DND-41 (cell line): ENCODE results near the gene VWC2.

Experiments used
- EZH2 ChIP-seq: IDR thresholded peaks from 3 replicates; pipeline ENCODE4 v1.6.1; 2012; ENCODE audit warnings: borderline replicate concordance, low read depth, mild to moderate bottlenecking, moderate library complexity, low read length, inconsistent platforms; ENCODE audit not compliant: severe bottlenecking
- TF ChIP-seq, protein P1 (sequence below): IDR thresholded peaks from 2 replicates; pipeline ENCODE4 v1.5.1; 2012; ENCODE audit warnings: borderline replicate concordance, low read length, moderate library complexity, mild to moderate bottlenecking; ENCODE audit not compliant: poor library complexity, severe bottlenecking; ENCODE audit errors: extremely low read depth

DNA sequence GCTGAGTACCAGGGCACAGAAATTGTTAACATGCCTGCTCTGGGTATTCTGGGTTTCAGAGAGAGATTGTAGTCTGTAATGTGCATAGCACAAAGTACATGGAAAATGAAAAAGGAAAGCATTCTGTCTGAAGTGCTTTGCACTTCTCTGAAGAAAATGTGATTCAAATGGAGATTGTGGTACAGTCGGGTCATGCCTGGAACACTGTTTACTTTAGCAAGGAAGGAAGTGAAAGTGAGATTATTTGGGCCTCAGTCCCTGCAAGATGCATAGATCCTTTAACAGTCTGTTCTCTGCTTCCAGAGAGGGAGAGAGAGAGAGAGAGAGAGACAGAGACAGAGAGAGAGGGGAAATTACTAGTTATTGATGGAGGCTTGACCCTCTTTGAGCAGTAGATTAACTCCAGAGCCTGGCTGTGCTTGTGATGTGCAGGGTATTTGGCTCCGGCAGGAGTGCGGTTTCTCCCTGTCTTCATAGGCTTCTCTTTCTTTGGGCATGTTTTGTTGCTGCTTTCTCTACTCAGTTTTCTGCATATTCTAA lies 5.4 kb downstream of the VWC2 start:
- TF ChIP-seq, protein P1, sequence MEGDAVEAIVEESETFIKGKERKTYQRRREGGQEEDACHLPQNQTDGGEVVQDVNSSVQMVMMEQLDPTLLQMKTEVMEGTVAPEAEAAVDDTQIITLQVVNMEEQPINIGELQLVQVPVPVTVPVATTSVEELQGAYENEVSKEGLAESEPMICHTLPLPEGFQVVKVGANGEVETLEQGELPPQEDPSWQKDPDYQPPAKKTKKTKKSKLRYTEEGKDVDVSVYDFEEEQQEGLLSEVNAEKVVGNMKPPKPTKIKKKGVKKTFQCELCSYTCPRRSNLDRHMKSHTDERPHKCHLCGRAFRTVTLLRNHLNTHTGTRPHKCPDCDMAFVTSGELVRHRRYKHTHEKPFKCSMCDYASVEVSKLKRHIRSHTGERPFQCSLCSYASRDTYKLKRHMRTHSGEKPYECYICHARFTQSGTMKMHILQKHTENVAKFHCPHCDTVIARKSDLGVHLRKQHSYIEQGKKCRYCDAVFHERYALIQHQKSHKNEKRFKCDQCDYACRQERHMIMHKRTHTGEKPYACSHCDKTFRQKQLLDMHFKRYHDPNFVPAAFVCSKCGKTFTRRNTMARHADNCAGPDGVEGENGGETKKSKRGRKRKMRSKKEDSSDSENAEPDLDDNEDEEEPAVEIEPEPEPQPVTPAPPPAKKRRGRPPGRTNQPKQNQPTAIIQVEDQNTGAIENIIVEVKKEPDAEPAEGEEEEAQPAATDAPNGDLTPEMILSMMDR = no peak
- TF ChIP-seq EZH2 = no peak
